Peyer's patch (tissue), 4 donors: ENCODE data around the gene PPM1M. TPM values are rescaled to one million over a fixed set of nuclear protein-coding genes. Genes with fewer than 3 reads are reported as not detected.

Experiments
- DNase-seq, 3 donors: peaks; one replicate each; pipeline ENCODE4 v3.0.0-alpha.2; 2017 to 2019
- H3K27ac ChIP-seq, 4 donors: fragments of 200-600 bp; sonication (generic); one replicate each; pipeline ENCODE4 v1.5.1; 2016 to 2019
- H3K27me3 ChIP-seq, 2 donors: fragments of 200-600 bp; sonication (generic); one replicate each; pipeline ENCODE4 v1.5.1; 2019
- H3K36me3 ChIP-seq, 3 donors: fragments of 200-600 bp; sonication (generic); one replicate each; pipeline ENCODE4 v1.5.1; 2016 to 2019
- H3K4me1 ChIP-seq, 4 donors: fragments of 200-600 bp; sonication (generic); one replicate each; pipeline ENCODE4 v1.5.1; 2016 to 2019
- H3K4me3 ChIP-seq, 4 donors: fragments of 200-600 bp; sonication (generic); 1 replicate in 3 of 4; 2 replicates in 1 of 4; pipeline ENCODE4 v1.5.1; 2016 to 2019; ENCODE audit warnings: mild to moderate bottlenecking in 1 of 4
- H3K9me3 ChIP-seq, 4 donors: fragments of 200-600 bp; sonication (generic); one replicate each; pipeline ENCODE4 v1.5.1; 2016 to 2019; ENCODE audit warnings: mild to moderate bottlenecking in 1 of 4
- POLR2A ChIP-seq, 2 donors: fragments of 450-650 bp; IDR thresholded peaks; one replicate each; pipeline ENCODE4 v1.5.1; 2017; ENCODE audit warnings: antibody characterized with exemption in 2 of 2, mild to moderate bottlenecking in 2 of 2, moderate library complexity in 2 of 2
- total RNA-seq, 4 donors: library from RNA; depleted of rRNA; stranded (reverse); fragments of >200 nt; gene quantifications; one replicate each; pipeline ENCODE4 v1.1.0, GENCODE V29; 2016
- TF ChIP-seq, protein P1 (sequence below), 6 experiments: fragments of 450-650 bp in 4 of 6; fragments of 200-600 bp in 2 of 6; sonication (generic) in 1 of 6; IDR thresholded peaks; one replicate each; pipeline ENCODE4 v1.5.1; 2017 to 2019; ENCODE audit warnings: antibody characterized with exemption in 6 of 6, mild to moderate bottlenecking in 3 of 6, moderate library complexity in 1 of 6

PPM1M gene, protein sequence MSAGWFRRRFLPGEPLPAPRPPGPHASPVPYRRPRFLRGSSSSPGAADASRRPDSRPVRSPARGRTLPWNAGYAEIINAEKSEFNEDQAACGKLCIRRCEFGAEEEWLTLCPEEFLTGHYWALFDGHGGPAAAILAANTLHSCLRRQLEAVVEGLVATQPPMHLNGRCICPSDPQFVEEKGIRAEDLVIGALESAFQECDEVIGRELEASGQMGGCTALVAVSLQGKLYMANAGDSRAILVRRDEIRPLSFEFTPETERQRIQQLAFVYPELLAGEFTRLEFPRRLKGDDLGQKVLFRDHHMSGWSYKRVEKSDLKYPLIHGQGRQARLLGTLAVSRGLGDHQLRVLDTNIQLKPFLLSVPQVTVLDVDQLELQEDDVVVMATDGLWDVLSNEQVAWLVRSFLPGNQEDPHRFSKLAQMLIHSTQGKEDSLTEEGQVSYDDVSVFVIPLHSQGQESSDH
- total RNA-seq, result 10 to 100 TPM in 1 of 4 donors, 1 to 10 TPM in 3; 4.0 to 32.2 (median 6.7) TPM

DNA sequence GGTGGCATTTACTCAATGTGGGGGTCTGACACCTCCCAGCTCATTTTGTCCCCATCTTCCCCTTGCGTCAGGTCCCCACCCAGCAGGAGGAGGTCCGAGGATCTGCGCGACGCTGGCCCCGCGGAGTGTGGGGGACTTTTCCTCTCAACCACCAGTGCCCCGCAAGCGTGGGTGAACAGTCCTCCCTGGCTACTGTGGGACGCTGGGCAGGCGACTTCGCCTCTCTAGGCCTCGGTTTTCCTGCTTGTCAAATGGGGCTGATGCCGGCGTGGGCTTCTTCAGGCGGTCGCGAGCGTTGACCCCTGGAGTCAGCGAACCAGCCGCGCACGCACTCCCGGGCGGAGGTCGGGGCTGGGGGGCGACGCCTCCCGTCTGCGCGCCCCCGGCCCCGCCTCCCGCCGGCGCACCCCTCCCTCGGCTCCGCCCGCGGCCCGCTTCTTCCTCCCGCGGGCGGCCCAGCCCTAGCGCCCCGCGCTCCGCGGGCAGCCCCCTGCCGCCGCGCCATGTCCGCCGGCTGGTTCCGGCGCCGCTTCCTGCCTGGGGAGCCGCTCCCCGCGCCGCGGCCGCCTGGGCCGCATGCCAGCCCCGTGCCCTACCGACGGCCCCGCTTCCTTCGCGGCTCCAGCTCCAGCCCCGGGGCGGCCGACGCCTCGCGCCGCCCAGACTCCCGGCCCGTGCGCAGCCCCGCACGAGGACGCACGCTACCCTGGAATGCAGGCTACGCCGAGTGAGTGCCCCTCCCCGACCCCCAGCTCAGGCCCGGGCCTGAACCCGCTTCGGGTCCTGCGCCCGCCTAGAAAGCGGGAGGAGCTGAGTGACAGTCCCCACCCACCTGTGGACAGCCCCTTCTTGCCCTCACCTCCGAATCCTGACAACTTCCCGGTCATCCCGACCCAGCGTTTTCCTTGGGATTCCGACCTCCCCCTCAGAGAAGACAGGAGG, at the start of gene PPM1M:
Gene PPM1M, plus strand, starts transcription at position 438 of the 942 bp plus-strand sequence. Its CDS starts 66 bp downstream, at position 504.
- peak within 1 kb of the TSS; percentile 47 to 77 (median 62) for H3K4me3 ChIP-seq
- no peaks in the 10 kb centered on the region for H3K27me3 ChIP-seq
- TF ChIP-seq, protein P1, sequence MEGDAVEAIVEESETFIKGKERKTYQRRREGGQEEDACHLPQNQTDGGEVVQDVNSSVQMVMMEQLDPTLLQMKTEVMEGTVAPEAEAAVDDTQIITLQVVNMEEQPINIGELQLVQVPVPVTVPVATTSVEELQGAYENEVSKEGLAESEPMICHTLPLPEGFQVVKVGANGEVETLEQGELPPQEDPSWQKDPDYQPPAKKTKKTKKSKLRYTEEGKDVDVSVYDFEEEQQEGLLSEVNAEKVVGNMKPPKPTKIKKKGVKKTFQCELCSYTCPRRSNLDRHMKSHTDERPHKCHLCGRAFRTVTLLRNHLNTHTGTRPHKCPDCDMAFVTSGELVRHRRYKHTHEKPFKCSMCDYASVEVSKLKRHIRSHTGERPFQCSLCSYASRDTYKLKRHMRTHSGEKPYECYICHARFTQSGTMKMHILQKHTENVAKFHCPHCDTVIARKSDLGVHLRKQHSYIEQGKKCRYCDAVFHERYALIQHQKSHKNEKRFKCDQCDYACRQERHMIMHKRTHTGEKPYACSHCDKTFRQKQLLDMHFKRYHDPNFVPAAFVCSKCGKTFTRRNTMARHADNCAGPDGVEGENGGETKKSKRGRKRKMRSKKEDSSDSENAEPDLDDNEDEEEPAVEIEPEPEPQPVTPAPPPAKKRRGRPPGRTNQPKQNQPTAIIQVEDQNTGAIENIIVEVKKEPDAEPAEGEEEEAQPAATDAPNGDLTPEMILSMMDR (IDR thresholded peaks at IDR 0.05), result no peak
- peak; percentile 14 to 17 for TF ChIP-seq POLR2A (IDR thresholded peaks at IDR 0.05)

DNA sequence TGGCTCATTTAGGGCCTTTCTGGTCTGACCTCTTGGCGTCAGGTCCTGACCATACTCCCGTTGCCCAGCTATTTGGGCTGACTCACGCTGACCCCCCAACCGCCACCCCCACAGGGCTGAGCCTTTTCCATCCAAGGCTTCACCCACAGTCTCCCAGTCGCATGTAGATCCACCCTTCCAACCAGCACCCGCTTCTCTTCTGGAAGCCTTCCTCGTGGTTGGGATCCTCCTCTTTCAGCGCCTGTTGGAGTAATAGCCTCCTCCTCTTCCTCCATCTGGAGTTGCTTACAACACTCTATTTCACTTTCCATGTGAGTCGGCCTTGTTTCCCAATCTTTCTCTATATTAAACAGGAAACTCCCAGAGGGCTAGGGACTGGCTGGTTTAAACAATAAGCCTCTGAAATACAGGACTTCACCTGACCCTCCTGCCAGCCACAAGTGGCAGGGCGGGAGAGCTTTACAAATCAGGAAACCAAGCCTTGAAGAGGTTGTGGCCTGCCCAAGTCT, 49.7 kb upstream of the PPM1M start:
- no peak for TF ChIP-seq POLR2A (IDR thresholded peaks at IDR 0.05)
- TF ChIP-seq, protein P1 (IDR thresholded peaks at IDR 0.05), result no peak
- peak in 1 of 3 donors; percentile 48 for DNase-seq
- Histone ChIP-seq H3K27me3 (no peaks in the 10 kb centered on the region), H3K36me3 (no peaks in the 10 kb centered on the region), H3K9me3 (no peaks in the 10 kb centered on the region), H3K4me3 (no peak overlapping the region), H3K4me1 (peaks cover 3 to 62% (median 21%) of the 10 kb centered on the region in 4 donors), H3K27ac (peak overlapping the region; percentile 83 to 91 (median 89))

More for the DNA sequence above, at the start of gene PPM1M:
- Histone ChIP-seq H3K27ac (peak within 1 kb of the TSS; percentile 82 to 90 (median 88)), H3K4me1 (peaks cover 3 to 19% (median 11%) of the 10 kb centered on the region in 4 donors), H3K36me3 (peaks cover 0 to 5% (median 0%) of the 10 kb centered on the region in 3 donors), H3K9me3 (no peaks in the 10 kb centered on the region)
- peak; percentile 53 to 76 (median 72) for DNase-seq

DNA sequence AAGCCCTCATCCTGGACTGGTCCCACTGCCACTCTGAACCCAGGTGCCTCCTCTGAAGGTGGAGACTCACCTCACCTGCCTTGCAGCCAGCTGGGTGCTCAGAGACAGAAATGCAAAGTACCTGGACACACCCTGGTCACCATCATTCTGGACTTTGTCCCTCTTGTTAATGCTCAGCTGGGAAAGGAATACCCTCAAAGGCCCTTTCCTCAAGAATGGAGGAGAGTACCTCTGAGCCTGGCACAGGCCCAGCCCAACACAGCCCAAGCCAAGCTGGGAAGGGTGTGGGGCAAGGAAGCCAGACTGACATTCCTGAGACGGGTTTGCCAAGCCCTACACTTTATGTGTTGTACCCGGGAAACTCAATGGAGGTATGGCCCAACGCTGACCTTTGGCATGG, 48.6 kb upstream of the PPM1M start:
- peak in 2 of 3 donors; percentile 91 for DNase-seq
- peak in 1 of 2 donors; percentile 37 for TF ChIP-seq POLR2A (IDR thresholded peaks at IDR 0.05)
- TF ChIP-seq, protein P1 (IDR thresholded peaks at IDR 0.05), result no peak
- H3K4me3 ChIP-seq, result peak overlapping the region in 1 of 4 donors; percentile 93
- no peaks in the 10 kb centered on the region for H3K27me3 ChIP-seq
- H3K4me1 ChIP-seq, result peaks cover 3 to 68% (median 21%) of the 10 kb centered on the region in 4 donors
- H3K9me3 ChIP-seq, result no peaks in the 10 kb centered on the region
- peaks cover 0 to 2% (median 0%) of the 10 kb centered on the region in 3 donors for H3K36me3 ChIP-seq
- H3K27ac ChIP-seq, result peak overlapping the region; percentile 83 to 91 (median 89)

DNA sequence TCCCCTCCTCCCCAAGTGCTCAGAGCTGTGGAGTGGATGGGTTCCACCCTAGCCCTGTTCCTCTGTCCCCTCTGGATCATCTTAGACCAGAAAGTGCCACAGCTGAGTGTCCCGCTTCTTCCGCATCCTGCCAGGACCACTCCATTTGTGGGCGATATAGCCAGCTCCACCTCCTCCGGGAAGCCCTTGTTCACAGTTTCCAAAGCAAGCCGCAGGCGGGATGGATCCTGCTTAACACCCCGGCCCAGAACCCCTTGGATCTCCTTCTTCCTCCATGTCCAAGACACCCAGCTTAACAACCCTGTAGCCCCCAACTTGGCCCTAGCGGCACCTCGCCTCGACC, 48.1 kb upstream of the PPM1M start:
- H3K4me3 ChIP-seq, result peak overlapping the region; percentile 69 to 93 (median 79)
- H3K9me3 ChIP-seq, result no peaks in the 10 kb centered on the region
- no peaks in the 10 kb centered on the region for H3K27me3 ChIP-seq
- TF ChIP-seq, protein P1 (IDR thresholded peaks at IDR 0.05), result no peak
- no peak for TF ChIP-seq POLR2A (IDR thresholded peaks at IDR 0.05)
- peaks cover 3 to 66% (median 21%) of the 10 kb centered on the region in 4 donors for H3K4me1 ChIP-seq
- no peak for DNase-seq
- peak overlapping the region; percentile 83 to 91 (median 89) for H3K27ac ChIP-seq
- H3K36me3 ChIP-seq, result peaks cover 0 to 7% (median 0%) of the 10 kb centered on the region in 3 donors
